ENCODE measurements around the gene STKLD1.

Gene STKLD1

DNA sequence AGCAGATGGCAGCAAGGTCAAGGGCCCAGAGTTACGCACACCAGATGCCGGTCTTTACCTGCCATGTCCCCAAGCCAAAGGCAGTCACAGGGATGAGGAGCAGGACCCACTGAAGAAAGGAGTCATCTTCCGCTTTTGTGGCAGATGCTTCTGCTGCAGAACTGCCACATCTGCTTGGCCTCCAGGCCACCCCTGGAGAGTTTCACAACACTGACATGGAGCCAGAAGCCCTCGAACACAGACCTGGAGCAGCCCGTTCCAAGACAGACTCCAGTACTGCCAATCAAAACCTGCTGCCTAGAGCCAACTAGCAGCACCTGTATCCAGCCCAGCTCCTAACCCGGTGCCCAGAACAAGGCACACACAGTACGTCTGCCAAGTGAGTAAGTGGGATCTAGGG is 21.4 kb upstream of the STKLD1 start:
- H2AK5ac ChIP-seq (ENCODE audit: low read depth, low read length) = no peak overlapping the region
- H4K8ac ChIP-seq (ENCODE audit: low read depth, low read length) = no peak overlapping the region
- H3K23ac ChIP-seq (ENCODE audit: low read depth, low read length, poor library complexity) = peak overlapping the region; percentile 65
- H2BK15ac ChIP-seq (ENCODE audit: low read length) = no peak overlapping the region
- H2BK12ac ChIP-seq (ENCODE audit: low read length) = no peak overlapping the region
- H3K4me3 ChIP-seq (ENCODE audit: low read length in 2 of 2) = peak overlapping the region; percentile 7 to 88
- H4K91ac ChIP-seq (ENCODE audit: low read depth, low read length, poor library complexity) = no peak overlapping the region
- H3K4me1 ChIP-seq (ENCODE audit: control insufficient read depth in 2 of 2, insufficient read depth in 1 of 2, low read depth in 1 of 2, low read length in 2 of 2) = peaks cover 4 to 11% of the 10 kb centered on the region in 2 donors
- no peak for DNase-seq (ENCODE audit: low spot score)
- H3K18ac ChIP-seq (ENCODE audit: low read length) = no peak overlapping the region
- H3K27ac ChIP-seq (replicated peaks; ENCODE audit: low read length) = no peak overlapping the region
- H2BK120ac ChIP-seq (ENCODE audit: low read depth, low read length) = no peak overlapping the region
- no peak overlapping the region for H3K4ac ChIP-seq (ENCODE audit: low read length)
- H3K9me3 ChIP-seq (replicated peaks in 1 of 2; ENCODE audit: control insufficient read depth in 2 of 2, insufficient read depth in 1 of 2, low read depth in 1 of 2, low read length in 2 of 2) = peaks cover 0 to 5% of the 10 kb centered on the region in 2 donors
- no CpG with 5 or more reads among the region's 7 CpGs for WGBS, 2 donors (ENCODE audit: extremely low coverage in 2 of 2, insufficient read length in 2 of 2, insufficient replicate concordance in 1 of 2)
- peaks cover 16% of the 10 kb centered on the region for H3K79me1 ChIP-seq (ENCODE audit: low read depth, low read length)
- no peak overlapping the region for H3K4me2 ChIP-seq (ENCODE audit: insufficient read depth, low read length, poor library complexity, severe bottlenecking)
- peaks cover 39 to 71% of the 10 kb centered on the region in 2 donors for H3K36me3 ChIP-seq (replicated peaks in 1 of 2; ENCODE audit: control insufficient read depth in 2 of 2, insufficient read depth in 2 of 2, low read length in 2 of 2)
- H3K9ac ChIP-seq (ENCODE audit: low read depth, low read length, poor library complexity) = no peak overlapping the region
- H2AFZ ChIP-seq (ENCODE audit: low read length) = no peak overlapping the region
- no peak overlapping the region for H3K14ac ChIP-seq (ENCODE audit: low read length)
- H2BK5ac ChIP-seq (ENCODE audit: low read length) = no peak overlapping the region
- H3K27me3 ChIP-seq (ENCODE audit: control insufficient read depth in 3 of 3, insufficient read depth in 3 of 3, low read depth in 1 of 3, low read length in 3 of 3) = no peaks in the 10 kb centered on the region

DNA sequence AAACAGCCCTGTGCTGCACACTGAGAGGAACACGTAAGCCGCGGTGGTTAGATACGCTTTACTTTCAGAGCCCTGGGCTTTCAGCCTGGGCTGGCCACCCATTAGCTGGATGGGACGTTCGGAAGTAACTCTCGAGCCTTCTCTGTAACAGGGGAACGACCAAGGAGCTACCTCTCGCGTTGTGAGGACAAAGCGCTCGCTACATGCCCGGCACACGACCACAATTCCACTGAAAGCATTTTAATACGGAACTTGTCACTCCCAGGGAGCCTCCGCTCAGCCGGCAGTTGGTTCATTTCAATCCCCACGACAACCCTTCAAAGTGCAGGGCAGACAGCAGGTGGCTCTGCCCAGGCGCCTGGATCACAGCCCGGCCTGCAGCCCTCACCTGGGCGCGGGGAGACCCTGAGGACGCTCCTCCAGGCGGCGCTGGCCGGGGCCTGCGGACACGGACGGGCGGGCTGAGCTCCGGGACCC is 20.2 kb upstream of the STKLD1 start:
- peaks cover 0 to 5% of the 10 kb centered on the region in 2 donors for H3K9me3 ChIP-seq (replicated peaks in 1 of 2; ENCODE audit: control insufficient read depth in 2 of 2, insufficient read depth in 1 of 2, low read depth in 1 of 2, low read length in 2 of 2)
- H3K27ac ChIP-seq (replicated peaks; ENCODE audit: low read length) = no peak overlapping the region
- peaks cover 4 to 10% of the 10 kb centered on the region in 2 donors for H3K4me1 ChIP-seq (ENCODE audit: control insufficient read depth in 2 of 2, insufficient read depth in 1 of 2, low read depth in 1 of 2, low read length in 2 of 2)
- peak overlapping the region; percentile 78 for H3K9ac ChIP-seq (ENCODE audit: low read depth, low read length, poor library complexity)
- DNase-seq (ENCODE audit: low spot score) = no peak
- no peak overlapping the region for H2BK120ac ChIP-seq (ENCODE audit: low read depth, low read length)
- peak overlapping the region; percentile 67 for H3K18ac ChIP-seq (ENCODE audit: low read length)
- peak overlapping the region; percentile 97 for H2AFZ ChIP-seq (ENCODE audit: low read length)
- peak overlapping the region; percentile 73 for H2AK5ac ChIP-seq (ENCODE audit: low read depth, low read length)
- H2BK15ac ChIP-seq (ENCODE audit: low read length) = no peak overlapping the region
- peak overlapping the region; percentile 70 for H4K8ac ChIP-seq (ENCODE audit: low read depth, low read length)
- no peak overlapping the region for H2BK5ac ChIP-seq (ENCODE audit: low read length)
- H3K23ac ChIP-seq (ENCODE audit: low read depth, low read length, poor library complexity) = no peak overlapping the region
- no peak overlapping the region for H4K91ac ChIP-seq (ENCODE audit: low read depth, low read length, poor library complexity)
- H2BK12ac ChIP-seq (ENCODE audit: low read length) = no peak overlapping the region
- peak overlapping the region; percentile 95 for H3K4me2 ChIP-seq (ENCODE audit: insufficient read depth, low read length, poor library complexity, severe bottlenecking)
- no peak overlapping the region for H3K14ac ChIP-seq (ENCODE audit: low read length)
- no peak overlapping the region for H3K4ac ChIP-seq (ENCODE audit: low read length)
- no CpG with 5 or more reads among the region's 31 CpGs for WGBS, 2 donors (ENCODE audit: extremely low coverage in 2 of 2, insufficient read length in 2 of 2, insufficient replicate concordance in 1 of 2)
- no peaks in the 10 kb centered on the region for H3K27me3 ChIP-seq (ENCODE audit: control insufficient read depth in 3 of 3, insufficient read depth in 3 of 3, low read depth in 1 of 3, low read length in 3 of 3)
- peak overlapping the region; percentile 88 to 90 for H3K4me3 ChIP-seq (ENCODE audit: low read length in 2 of 2)
- peaks cover 36 to 71% of the 10 kb centered on the region in 2 donors for H3K36me3 ChIP-seq (replicated peaks in 1 of 2; ENCODE audit: control insufficient read depth in 2 of 2, insufficient read depth in 2 of 2, low read length in 2 of 2)
- H3K79me1 ChIP-seq (ENCODE audit: low read depth, low read length) = peaks cover 16% of the 10 kb centered on the region

DNA sequence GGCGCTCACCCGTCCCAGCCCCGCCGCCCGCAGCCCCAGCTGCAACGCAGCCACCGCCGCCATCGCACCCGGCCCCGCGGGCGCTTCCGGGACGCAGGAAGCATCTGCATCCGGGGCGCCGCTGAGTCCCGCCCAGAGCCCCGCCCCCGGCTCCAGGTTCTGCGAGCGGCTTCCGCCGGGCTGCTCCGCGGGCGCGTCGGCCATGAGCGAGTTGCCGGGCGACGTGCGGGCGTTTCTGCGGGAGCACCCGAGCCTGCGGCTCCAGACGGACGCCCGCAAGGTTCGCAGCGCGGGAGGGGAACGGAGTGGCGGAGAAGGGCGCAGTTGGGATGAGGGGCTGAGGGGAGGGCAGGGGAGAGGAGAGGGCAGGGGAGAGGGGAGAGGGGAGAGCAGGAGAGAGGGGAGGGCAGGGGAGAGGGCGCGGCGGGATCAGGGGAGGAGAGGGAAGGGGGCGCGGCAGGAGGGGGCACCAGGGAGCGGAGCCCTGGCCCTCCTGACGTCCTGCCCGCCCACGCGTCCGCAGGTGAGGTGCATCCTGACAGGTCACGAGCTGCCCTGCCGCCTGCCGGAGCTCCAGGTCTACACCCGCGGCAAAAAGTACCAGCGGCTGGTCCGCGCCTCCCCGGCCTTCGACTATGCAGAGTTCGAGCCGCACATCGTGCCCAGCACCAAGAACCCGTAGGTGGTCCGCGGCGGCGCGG is 19.6 kb upstream of the STKLD1 start, which contains the start of the genes SURF1 and SURF2:
TSS of gene SURF1 (minus strand) at position 97 of the 701 bp plus-strand sequence. CDS start at position 63, 34 bp downstream.
TSS of gene SURF2 (plus strand) at position 160 of the 701 bp plus-strand sequence. CDS start at position 203, 43 bp downstream.
- Histone ChIP-seq H3K4ac (ENCODE audit: low read length) (no peak within 1 kb of the TSS), H3K23ac (ENCODE audit: low read depth, low read length, poor library complexity) (peak within 1 kb of the TSS; percentile 90), H3K14ac (ENCODE audit: low read length) (no peak within 1 kb of the TSS), H3K27ac (replicated peaks; ENCODE audit: low read length) (no peak within 1 kb of the TSS), H3K18ac (ENCODE audit: low read length) (peak within 1 kb of the TSS; percentile 98), H3K4me1 (ENCODE audit: control insufficient read depth in 2 of 2, insufficient read depth in 1 of 2, low read depth in 1 of 2, low read length in 2 of 2) (peaks cover 4 to 10% of the 10 kb centered on the region in 2 donors), H4K91ac (ENCODE audit: low read depth, low read length, poor library complexity) (no peak within 1 kb of the TSS), H3K9ac (ENCODE audit: low read depth, low read length, poor library complexity) (peak within 1 kb of the TSS; percentile 98), H2BK5ac (ENCODE audit: low read length) (peak within 1 kb of the TSS; percentile 45), H3K4me3 (ENCODE audit: low read length in 2 of 2) (peak within 1 kb of the TSS; percentile 88 to 90), H3K4me2 (ENCODE audit: insufficient read depth, low read length, poor library complexity, severe bottlenecking) (peak within 1 kb of the TSS; percentile 95), H2BK12ac (ENCODE audit: low read length) (no peak within 1 kb of the TSS), H2BK15ac (ENCODE audit: low read length) (no peak within 1 kb of the TSS), H3K36me3 (replicated peaks in 1 of 2; ENCODE audit: control insufficient read depth in 2 of 2, insufficient read depth in 2 of 2, low read length in 2 of 2) (peaks cover 33 to 71% of the 10 kb centered on the region in 2 donors), H2BK120ac (ENCODE audit: low read depth, low read length) (no peak within 1 kb of the TSS), H2AFZ (ENCODE audit: low read length) (peak within 1 kb of the TSS; percentile 97), H3K9me3 (replicated peaks in 1 of 2; ENCODE audit: control insufficient read depth in 2 of 2, insufficient read depth in 1 of 2, low read depth in 1 of 2, low read length in 2 of 2) (peaks cover 0 to 5% of the 10 kb centered on the region in 2 donors), H2AK5ac (ENCODE audit: low read depth, low read length) (peak within 1 kb of the TSS; percentile 84), H4K8ac (ENCODE audit: low read depth, low read length) (peak within 1 kb of the TSS; percentile 70), H3K27me3 (ENCODE audit: control insufficient read depth in 3 of 3, insufficient read depth in 3 of 3, low read depth in 1 of 3, low read length in 3 of 3) (no peaks in the 10 kb centered on the region), H3K79me1 (ENCODE audit: low read depth, low read length) (peaks cover 16% of the 10 kb centered on the region)
- no CpG with 5 or more reads among the region's 78 CpGs for WGBS, 2 donors (ENCODE audit: extremely low coverage in 2 of 2, insufficient read length in 2 of 2, insufficient replicate concordance in 1 of 2)
- peak; percentile 80 for DNase-seq (ENCODE audit: low spot score)

DNA sequence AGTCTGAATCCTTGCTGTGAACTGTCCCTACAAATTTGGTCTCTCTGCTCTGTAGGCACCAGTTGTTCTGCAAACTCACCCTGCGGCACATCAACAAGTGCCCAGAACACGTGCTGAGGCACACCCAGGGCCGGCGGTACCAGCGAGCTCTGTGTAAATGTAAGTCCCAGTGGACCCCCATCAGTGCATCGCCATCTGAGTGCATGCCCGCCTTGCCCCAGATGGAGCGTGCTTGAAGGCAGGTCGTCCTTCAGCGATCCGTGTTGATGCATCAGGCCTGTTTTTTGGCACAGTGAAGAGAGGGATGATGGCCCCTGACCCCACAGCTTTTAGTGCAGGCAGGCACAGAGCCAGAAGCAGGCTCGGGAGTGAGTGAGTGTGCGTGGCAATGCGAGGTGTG is 18.5 kb upstream of the STKLD1 start:
- DNase-seq (ENCODE audit: low spot score) = no peak
- Histone ChIP-seq H3K23ac (ENCODE audit: low read depth, low read length, poor library complexity) (no peak overlapping the region), H3K4me1 (ENCODE audit: control insufficient read depth in 2 of 2, insufficient read depth in 1 of 2, low read depth in 1 of 2, low read length in 2 of 2) (peaks cover 4 to 10% of the 10 kb centered on the region in 2 donors), H3K9ac (ENCODE audit: low read depth, low read length, poor library complexity) (peak overlapping the region; percentile 9), H4K91ac (ENCODE audit: low read depth, low read length, poor library complexity) (no peak overlapping the region), H2AFZ (ENCODE audit: low read length) (no peak overlapping the region), H3K4me3 (ENCODE audit: low read length in 2 of 2) (peak overlapping the region; percentile 12 to 88), H3K14ac (ENCODE audit: low read length) (no peak overlapping the region), H2BK12ac (ENCODE audit: low read length) (no peak overlapping the region), H4K8ac (ENCODE audit: low read depth, low read length) (no peak overlapping the region), H2BK15ac (ENCODE audit: low read length) (no peak overlapping the region), H2BK120ac (ENCODE audit: low read depth, low read length) (no peak overlapping the region), H3K4ac (ENCODE audit: low read length) (no peak overlapping the region), H2BK5ac (ENCODE audit: low read length) (no peak overlapping the region), H3K4me2 (ENCODE audit: insufficient read depth, low read length, poor library complexity, severe bottlenecking) (no peak overlapping the region), H3K27ac (replicated peaks; ENCODE audit: low read length) (no peak overlapping the region), H3K36me3 (replicated peaks in 1 of 2; ENCODE audit: control insufficient read depth in 2 of 2, insufficient read depth in 2 of 2, low read length in 2 of 2) (peaks cover 28 to 71% of the 10 kb centered on the region in 2 donors), H3K79me1 (ENCODE audit: low read depth, low read length) (peaks cover 16% of the 10 kb centered on the region), H3K9me3 (replicated peaks in 1 of 2; ENCODE audit: control insufficient read depth in 2 of 2, insufficient read depth in 1 of 2, low read depth in 1 of 2, low read length in 2 of 2) (no peaks in the 10 kb centered on the region), H3K18ac (ENCODE audit: low read length) (no peak overlapping the region), H3K27me3 (ENCODE audit: control insufficient read depth in 3 of 3, insufficient read depth in 3 of 3, low read depth in 1 of 3, low read length in 3 of 3) (no peaks in the 10 kb centered on the region), H2AK5ac (ENCODE audit: low read depth, low read length) (no peak overlapping the region)
- no CpG with 5 or more reads among the region's 14 CpGs for WGBS, 2 donors (ENCODE audit: extremely low coverage in 2 of 2, insufficient read length in 2 of 2, insufficient replicate concordance in 1 of 2)

Data from neuronal stem cell (in vitro differentiated cells).